Keratinocyte (primary cell): ENCODE data around the gene ZNF862.

Experiments used
- EZH2 ChIP-seq: IDR thresholded peaks from one replicate; pipeline ENCODE4 v1.6.1; 2012; ENCODE audit warnings: inconsistent platforms, mild to moderate bottlenecking, low read length, moderate library complexity
- TF ChIP-seq, protein P1 (sequence below), 3 experiments: IDR thresholded peaks in 1 of 3; conservative IDR thresholded peaks in 1 of 3; optimal IDR thresholded peaks in 1 of 3; 2 replicates in 2 of 3; 3 replicates in 1 of 3; pipeline versions ENCODE3 to v1.5.1; 2011; ENCODE audit warnings: low read length in 3 of 3, mild to moderate bottlenecking in 3 of 3, moderate library complexity in 2 of 3, control low read depth in 1 of 3, inconsistent platforms in 1 of 3; ENCODE audit not compliant: insufficient read depth in 2 of 3; ENCODE audit errors: extremely low read depth in 1 of 3

DNA sequence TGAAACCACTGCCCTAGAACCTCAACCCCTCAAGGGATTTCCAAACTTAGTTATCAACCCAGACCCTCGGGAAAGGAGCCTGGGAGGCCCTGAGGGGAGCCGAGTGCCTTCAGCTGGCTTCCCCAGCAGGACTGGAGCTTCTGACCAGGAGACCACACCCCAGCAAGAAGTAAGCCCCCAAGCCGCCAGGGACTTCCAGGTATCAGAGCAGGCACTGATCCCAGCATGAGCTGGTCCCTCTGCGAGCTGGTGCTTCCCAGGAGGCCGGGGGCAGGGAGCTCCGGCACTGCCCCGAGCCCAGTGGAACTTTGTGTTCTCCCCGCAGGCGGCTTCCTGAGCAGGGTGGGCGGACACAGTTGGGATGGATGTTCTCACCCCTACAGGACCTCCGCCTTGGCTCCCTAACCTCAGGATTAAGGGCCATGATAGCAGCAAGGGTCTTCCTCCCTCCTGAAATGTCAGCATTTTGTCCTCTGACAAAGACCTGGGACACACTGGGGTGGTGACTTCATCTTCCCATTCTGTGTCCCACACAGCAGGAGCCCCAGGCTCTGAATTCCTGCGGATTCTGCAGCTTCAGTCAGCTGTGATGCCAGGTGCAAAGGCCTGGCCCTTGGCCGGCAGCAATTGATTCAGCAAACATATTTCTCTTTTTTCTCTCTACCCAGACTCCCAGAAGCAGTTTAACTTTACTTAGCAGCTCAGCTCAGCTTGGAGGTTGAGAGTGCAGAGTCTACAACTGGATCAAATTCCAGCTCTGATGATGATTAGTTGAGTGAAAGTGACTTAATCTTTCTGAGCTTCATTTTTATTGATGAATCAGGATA is 47.2 kb downstream of the ZNF862 start:
- TF ChIP-seq, protein P1, sequence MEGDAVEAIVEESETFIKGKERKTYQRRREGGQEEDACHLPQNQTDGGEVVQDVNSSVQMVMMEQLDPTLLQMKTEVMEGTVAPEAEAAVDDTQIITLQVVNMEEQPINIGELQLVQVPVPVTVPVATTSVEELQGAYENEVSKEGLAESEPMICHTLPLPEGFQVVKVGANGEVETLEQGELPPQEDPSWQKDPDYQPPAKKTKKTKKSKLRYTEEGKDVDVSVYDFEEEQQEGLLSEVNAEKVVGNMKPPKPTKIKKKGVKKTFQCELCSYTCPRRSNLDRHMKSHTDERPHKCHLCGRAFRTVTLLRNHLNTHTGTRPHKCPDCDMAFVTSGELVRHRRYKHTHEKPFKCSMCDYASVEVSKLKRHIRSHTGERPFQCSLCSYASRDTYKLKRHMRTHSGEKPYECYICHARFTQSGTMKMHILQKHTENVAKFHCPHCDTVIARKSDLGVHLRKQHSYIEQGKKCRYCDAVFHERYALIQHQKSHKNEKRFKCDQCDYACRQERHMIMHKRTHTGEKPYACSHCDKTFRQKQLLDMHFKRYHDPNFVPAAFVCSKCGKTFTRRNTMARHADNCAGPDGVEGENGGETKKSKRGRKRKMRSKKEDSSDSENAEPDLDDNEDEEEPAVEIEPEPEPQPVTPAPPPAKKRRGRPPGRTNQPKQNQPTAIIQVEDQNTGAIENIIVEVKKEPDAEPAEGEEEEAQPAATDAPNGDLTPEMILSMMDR (optimal IDR thresholded peaks at IDR 0.05 in 1 of 3, IDR thresholded peaks at IDR 0.05 in 1 of 3, conservative IDR thresholded peaks at IDR 0.05 in 1 of 3; ENCODE audit: extremely low read depth in 1 of 3, insufficient read depth in 2 of 3, low read length in 3 of 3): no peak
- no peak for TF ChIP-seq EZH2
